H1 (cell line): ENCODE measurements around the gene ARL6IP5. TPM values are rescaled to one million over a fixed set of nuclear protein-coding genes. Genes with fewer than 3 reads are reported as not detected.
A peak's percentile ranks its signal among the peaks of the same experiment; 100 is the strongest.

ENCODE experiments used
- CTCF ChIA-PET: fragments of 300-600 bp; sonication (Branson Sonifier 250); formaldehyde crosslinking; loops from one replicate; lab custom pipeline; 2021; ENCODE audit not compliant: partially characterized antibody; lab: Charles Lee
- POLR2A ChIA-PET: fragments of 300-600 bp; sonication (Branson Sonifier 250); formaldehyde crosslinking; loops from one replicate; lab custom pipeline; 2021; ENCODE audit warnings: inconsistent platforms; ENCODE audit not compliant: partially characterized antibody; lab: Charles Lee
- DNase-seq, 2 experiments: peaks; one replicate each; pipeline versions ENCODE4 v3.0.0 to v3.0.0-alpha.2; 2010 to 2022; ENCODE audit warnings: low spot score in 2 of 2, low read depth in 1 of 2, mixed read lengths in 1 of 2
- FAIRE-seq: peaks from 2 replicates; lab custom pipeline; 2011; peaks lifted over from hg19 to GRCh38; lab: Jason Lieb, UNC
- H2AFZ ChIP-seq: 2 replicates; pipeline ENCODE4 v1.8.1; 2012; ENCODE audit warnings: low read length, inconsistent platforms
- H2AK5ac ChIP-seq: 2 replicates; pipeline ENCODE4 v1.6.1; 2013; ENCODE audit warnings: low read depth, low read length
- H2BK120ac ChIP-seq: replicated peaks from 2 replicates; pipeline ENCODE3; 2013; ENCODE audit warnings: low read depth, low read length, inconsistent platforms
- H2BK12ac ChIP-seq: 2 replicates; pipeline ENCODE4 v1.6.1; 2013; ENCODE audit warnings: low read depth, low read length
- H2BK15ac ChIP-seq: 2 replicates; pipeline ENCODE4 v1.6.1; 2013; ENCODE audit warnings: low read length
- H2BK20ac ChIP-seq: 2 replicates; pipeline ENCODE4 v1.6.1; 2013; ENCODE audit warnings: low read length
- H2BK5ac ChIP-seq: 2 replicates; pipeline ENCODE4 v1.6.1; 2013; ENCODE audit warnings: low read depth, low read length
- H3K14ac ChIP-seq: 2 replicates; pipeline ENCODE4 v1.6.1; 2013; ENCODE audit warnings: inconsistent platforms; ENCODE audit not compliant: insufficient read length
- H3K18ac ChIP-seq: 2 replicates; pipeline ENCODE4 v1.6.1; 2013; ENCODE audit warnings: low read length; ENCODE audit errors: extremely low read depth
- H3K23ac ChIP-seq: 2 replicates; pipeline ENCODE4 v1.6.1; 2013; ENCODE audit warnings: inconsistent platforms; ENCODE audit not compliant: insufficient read length
- H3K23me2 ChIP-seq: 2 replicates; pipeline ENCODE4 v1.6.1; 2013; ENCODE audit warnings: low read depth, low read length
- H3K27ac ChIP-seq: 2 replicates; pipeline ENCODE4 v1.6.1; 2011; ENCODE audit warnings: low read depth, low read length, inconsistent platforms
- H3K27me3 ChIP-seq, 4 experiments: replicated peaks in 1 of 4; 1 replicate in 1 of 4; 2 replicates in 3 of 4; pipeline versions ENCODE4 v1.6.1 to v1.8.1; 2011 to 2013; ENCODE audit warnings: low read length in 3 of 4, mild to moderate bottlenecking in 3 of 4, inconsistent platforms in 2 of 4, mixed read lengths in 2 of 4, moderate library complexity in 1 of 4; ENCODE audit not compliant: control insufficient read depth in 3 of 4, insufficient read depth in 3 of 4; ENCODE audit errors: extremely low read depth in 1 of 4
- H3K36me3 ChIP-seq, 4 experiments: 2 replicates each; pipeline versions ENCODE4 v1.6.1 to v1.8.1; 2011 to 2013; ENCODE audit warnings: mild to moderate bottlenecking in 4 of 4, low read length in 3 of 4, moderate library complexity in 2 of 4, control low read depth in 1 of 4, inconsistent platforms in 1 of 4; ENCODE audit not compliant: insufficient read depth in 4 of 4, control insufficient read depth in 2 of 4
- H3K4ac ChIP-seq: replicated peaks from 2 replicates; pipeline ENCODE3; 2013; ENCODE audit warnings: low read length, low read depth, mixed read lengths, inconsistent platforms; ENCODE audit not compliant: insufficient read length
- H3K4me1 ChIP-seq, 4 experiments: replicated peaks in 1 of 4; 1 replicate in 1 of 4; 2 replicates in 3 of 4; pipeline versions ENCODE4 v1.6.1 to v1.8.1; 2011 to 2013; ENCODE audit warnings: low read length in 3 of 4, inconsistent platforms in 2 of 4, mixed read lengths in 1 of 4; ENCODE audit not compliant: insufficient read depth in 4 of 4, control insufficient read depth in 3 of 4
- H3K4me2 ChIP-seq, 2 experiments: 2 replicates each; pipeline versions ENCODE4 v1.6.1 to v1.8.1; 2011 to 2013; ENCODE audit warnings: low read depth in 2 of 2, low read length in 2 of 2, control low read depth in 1 of 2, inconsistent platforms in 1 of 2, mild to moderate bottlenecking in 1 of 2; ENCODE audit not compliant: insufficient read depth in 1 of 2
- H3K4me3 ChIP-seq, 4 experiments: fragments of 200-600, 300-600 bp in 1 of 4; sonication (generic), shearing (Covaris generic), sonication (Bioruptor Twin) in 1 of 4; 2 replicates each; pipeline versions ENCODE4 v1.5.1 to v1.8.1; 2011 to 2016; ENCODE audit warnings: low read length in 4 of 4, low read depth in 3 of 4, control low read depth in 2 of 4, inconsistent platforms in 2 of 4, mild to moderate bottlenecking in 2 of 4, mixed read lengths in 1 of 4, moderate library complexity in 1 of 4; ENCODE audit not compliant: insufficient read depth in 2 of 4; ENCODE audit errors: extremely low read depth in 1 of 4
- H3K56ac ChIP-seq: replicated peaks from 2 replicates; pipeline ENCODE3; 2013; ENCODE audit warnings: low read depth, mild to moderate bottlenecking, mixed read lengths, low read length, inconsistent platforms; ENCODE audit not compliant: insufficient read length
- H3K79me1 ChIP-seq: 2 replicates; pipeline ENCODE4 v1.6.1; 2013; ENCODE audit warnings: low read depth, low read length, control low read depth
- H3K79me2 ChIP-seq, 2 experiments: 2 replicates each; pipeline versions ENCODE4 v1.6.1 to v1.8.1; 2012 to 2013; ENCODE audit warnings: low read length in 2 of 2, mild to moderate bottlenecking in 2 of 2, inconsistent platforms in 1 of 2; ENCODE audit not compliant: insufficient read depth in 2 of 2, control insufficient read depth in 1 of 2
- H3K9ac ChIP-seq, 4 experiments: replicated peaks in 1 of 4; 1 replicate in 1 of 4; 2 replicates in 3 of 4; pipeline versions ENCODE4 v1.6.1 to v1.8.1; 2011 to 2013; ENCODE audit warnings: low read depth in 3 of 4, low read length in 3 of 4, control low read depth in 2 of 4, mild to moderate bottlenecking in 2 of 4, moderate library complexity in 2 of 4, inconsistent platforms in 1 of 4; ENCODE audit errors: extremely low read depth in 1 of 4
- H3K9me3 ChIP-seq, 2 experiments: 2 replicates each; pipeline versions ENCODE4 v1.6.1 to v1.8.1; 2012 to 2013; ENCODE audit warnings: mild to moderate bottlenecking in 2 of 2, moderate library complexity in 2 of 2, control low read depth in 1 of 2, inconsistent platforms in 1 of 2, low read depth in 1 of 2, low read length in 1 of 2, mixed read lengths in 1 of 2; ENCODE audit not compliant: insufficient read depth in 2 of 2
- H4K20me1 ChIP-seq, 2 experiments: replicated peaks in 1 of 2; 2 replicates each; pipeline versions ENCODE3 to v1.8.1; 2011 to 2013; ENCODE audit warnings: inconsistent platforms in 2 of 2, low read length in 2 of 2, mild to moderate bottlenecking in 1 of 2; ENCODE audit not compliant: insufficient read depth in 2 of 2, control insufficient read depth in 1 of 2
- H4K5ac ChIP-seq: 2 replicates; pipeline ENCODE4 v1.6.1; 2013; ENCODE audit warnings: low read length, low read depth, mixed read lengths, inconsistent platforms; ENCODE audit not compliant: insufficient read length
- H4K8ac ChIP-seq: 2 replicates; pipeline ENCODE4 v1.8.0; 2013; ENCODE audit warnings: mild to moderate bottlenecking, moderate library complexity, low read length, inconsistent platforms; ENCODE audit not compliant: insufficient read depth; ENCODE audit errors: extremely low read depth
- H4K91ac ChIP-seq: replicated peaks from 2 replicates; pipeline ENCODE3; 2013; ENCODE audit warnings: low read length, mixed read lengths, inconsistent platforms; ENCODE audit not compliant: insufficient read length
- SP2 ChIP-seq: IDR thresholded peaks from 2 replicates; pipeline ENCODE4 v1.6.1; 2012; ENCODE audit warnings: mild to moderate bottlenecking, low read length, inconsistent platforms
- WGBS, 2 experiments: shearing (Covaris generic) in 1 of 2; methylation state at CpG; one replicate each; pipeline versions ENCODE4 v1.1.6 to v1.1.7; 2013 to 2015; ENCODE audit warnings: low lambda C conversion rate in 2 of 2, mixed read lengths in 2 of 2, inconsistent platforms in 1 of 2, low coverage in 1 of 2, missing lambda C conversion rate in 1 of 2; ENCODE audit not compliant: insufficient replicate concordance in 2 of 2, insufficient coverage in 1 of 2, insufficient read length in 1 of 2; ENCODE audit errors: extremely low coverage in 1 of 2, missing lambda C conversion rate in 1 of 2; 5-methylcytosine and 5-hydroxymethylcytosine counted together
- polyA plus RNA-seq, 7 experiments: library from polyadenylated mRNA; depleted of rRNA in 3 of 7; stranded (reverse) in 5 of 7; unstranded in 2 of 7; fragments of >200 nt in 5 of 7; fragments of 200-250 nt in 2 of 7; gene quantifications; 1 replicate in 5 of 7; 2 replicates in 1 of 7; 4 replicates in 1 of 7; pipeline versions ENCODE4 v1.2.1 to v1.2.3, GENCODE V29; 2011 to 2013; ENCODE audit warnings: missing spikeins in 2 of 7, mixed read lengths in 2 of 7
- total RNA-seq: library from RNA; stranded (reverse); fragmentation: NEBNext Ultra II Directional; extraction: Animal tissue kit (Norgen Biotek cat#: 25700); gene quantifications from 2 replicates; pipeline ENCODE4 v1.2.1, GENCODE V29; 2021

The ARL6IP5 gene
- total and polyA plus RNA-seq, 2 of the 8 experiments (the other 6 are each of a cell fraction or from before 2014, with no cell fraction given), result 24.9 to 30.1 TPM

DNA sequence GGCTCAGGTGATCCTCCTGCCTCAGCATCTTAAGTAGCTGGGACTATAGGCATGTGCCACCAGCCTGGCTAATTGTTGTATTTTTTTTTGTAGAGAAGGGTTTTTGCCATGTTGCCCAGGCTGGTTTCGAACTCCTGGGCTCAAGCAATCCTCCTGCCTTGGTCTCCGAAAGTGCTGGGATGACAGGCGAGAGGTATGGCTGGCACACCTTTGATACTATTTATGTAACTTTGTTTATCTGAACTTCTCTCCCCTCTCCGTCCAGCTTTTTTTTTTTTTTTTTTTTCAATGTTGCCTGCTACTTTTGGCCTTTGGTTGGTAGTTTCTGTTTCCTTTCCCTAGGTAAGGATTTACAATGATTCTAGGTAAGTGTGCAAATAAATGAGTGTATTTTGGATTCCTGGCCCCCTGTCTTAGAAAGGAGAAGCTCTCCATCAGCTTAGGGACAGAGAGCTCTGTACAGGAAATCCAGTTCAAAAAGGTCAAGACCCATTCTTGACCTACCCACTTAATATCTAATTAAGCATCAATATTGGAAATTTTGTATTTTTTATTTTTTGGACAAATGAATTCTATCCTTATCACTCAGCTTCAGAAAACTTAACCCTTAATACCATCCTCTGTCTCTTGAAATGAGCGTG lies 6.8 kb downstream of the ARL6IP5 start:
- H3K79me2 ChIP-seq, result no peaks in the 10 kb centered on the region
- H2BK120ac ChIP-seq, result no peak overlapping the region
- no peak overlapping the region for H2BK5ac ChIP-seq
- H3K14ac ChIP-seq, result no peak overlapping the region
- ChIA-PET CTCF (interaction anchor here (1.3 kb wide), 2 partner anchors 29 to 74 kb away, joined by 3 read pairs; no protein-coding TSS in a partner anchor), POLR2A (interaction anchor here (0.7 to 1.2 kb wide), 2 partner anchors 10 to 39 kb away, joined by 3 read pairs; no protein-coding TSS in a partner anchor)
- H2AK5ac ChIP-seq, result no peak overlapping the region
- H3K79me1 ChIP-seq, result no peaks in the 10 kb centered on the region
- H3K27me3 ChIP-seq, result no peaks in the 10 kb centered on the region
- no peaks in the 10 kb centered on the region for H3K36me3 ChIP-seq
- no peak overlapping the region for H4K5ac ChIP-seq
- no peak overlapping the region for H3K56ac ChIP-seq
- H3K4me3 ChIP-seq, result no peak overlapping the region
- no peak overlapping the region; the same call in 1 of the 2 replicates for H3K27ac ChIP-seq
- no peak overlapping the region for H4K91ac ChIP-seq
- H3K9me3 ChIP-seq, result no peaks in the 10 kb centered on the region
- H3K4ac ChIP-seq, result no peak overlapping the region
- H3K9ac ChIP-seq, result peak overlapping the region in 1 of 4 experiments; percentile 1; a peak in 1 of 7 replicates
- peaks cover 0 to 9% (median 2%) of the 10 kb centered on the region in 4 experiments; a peak in 2 of 7 replicates for H3K4me1 ChIP-seq
- H2BK20ac ChIP-seq, result no peak overlapping the region
- no peak for DNase-seq
- H4K8ac ChIP-seq, result no peak overlapping the region
- H3K23ac ChIP-seq, result no peak overlapping the region
- WGBS, 2 experiments, result 79% methylated on average over 5 of the region's 5 CpGs; no CpG with 5 or more reads in 1 of the 2 experiments
- no peaks in the 10 kb centered on the region for H3K23me2 ChIP-seq
- no peak overlapping the region for H2AFZ ChIP-seq
- H2BK15ac ChIP-seq, result no peak overlapping the region
- no peak overlapping the region for H3K18ac ChIP-seq
- FAIRE-seq, result no peak
- H3K4me2 ChIP-seq, result no peak overlapping the region
- no peak overlapping the region for H2BK12ac ChIP-seq
- H4K20me1 ChIP-seq, result peaks cover 0 to 1% of the 10 kb centered on the region in 2 experiments
- no peak for TF ChIP-seq SP2
